Activated effector memory CD4-positive, alpha-beta T cell treated with anti-CD3 and anti-CD28 coated beads, Interleukin-2, amount 50 U/mL, for 16 hours (primary cell): ENCODE results near the gene NAA35.

ENCODE experiments used
- DNase-seq: peaks from one replicate; pipeline ENCODE4 v3.0.0-alpha.2; 2020

Gene NAA35

GRCh38 chr9:86069206-86069869 is 128.4 kb downstream of the NAA35 start:
- no peak for DNase-seq
